Mucosa of rectum (tissue), 2 donors: Measurements from ENCODE around the gene OTUD3.

ENCODE experiments used
- H3K27ac ChIP-seq, 2 donors: one replicate each; pipeline ENCODE4 v1.7.0; 2013; ENCODE audit warnings: inconsistent platforms in 2 of 2, low read depth in 2 of 2, low read length in 2 of 2
- H3K27me3 ChIP-seq, 2 donors: one replicate each; pipeline ENCODE4 v1.7.0; 2013; ENCODE audit warnings: low read length in 2 of 2; ENCODE audit not compliant: control insufficient read depth in 2 of 2, insufficient read depth in 2 of 2
- H3K36me3 ChIP-seq, 2 donors: one replicate each; pipeline ENCODE4 v1.7.0; 2013; ENCODE audit warnings: low read length in 2 of 2; ENCODE audit not compliant: control insufficient read depth in 2 of 2, insufficient read depth in 2 of 2
- H3K4me1 ChIP-seq, 2 donors: one replicate each; pipeline ENCODE4 v1.7.0; 2013; ENCODE audit warnings: low read length in 2 of 2, mild to moderate bottlenecking in 1 of 2; ENCODE audit not compliant: control insufficient read depth in 2 of 2, insufficient read depth in 2 of 2
- H3K4me3 ChIP-seq, 2 donors: one replicate each; pipeline ENCODE4 v1.7.0; 2013; ENCODE audit warnings: low read length in 2 of 2
- H3K9ac ChIP-seq, 2 donors: one replicate each; pipeline ENCODE4 v1.7.0; 2013; ENCODE audit warnings: low read length in 2 of 2, low read depth in 1 of 2, mild to moderate bottlenecking in 1 of 2
- H3K9me3 ChIP-seq, 2 donors: one replicate each; pipeline ENCODE4 v1.7.0; 2013; ENCODE audit warnings: low read length in 2 of 2; ENCODE audit not compliant: control insufficient read depth in 2 of 2
- donor health status: healthy.
- donor health status: Normal muscosa, but diverticular disease.

Gene OTUD3

DNA sequence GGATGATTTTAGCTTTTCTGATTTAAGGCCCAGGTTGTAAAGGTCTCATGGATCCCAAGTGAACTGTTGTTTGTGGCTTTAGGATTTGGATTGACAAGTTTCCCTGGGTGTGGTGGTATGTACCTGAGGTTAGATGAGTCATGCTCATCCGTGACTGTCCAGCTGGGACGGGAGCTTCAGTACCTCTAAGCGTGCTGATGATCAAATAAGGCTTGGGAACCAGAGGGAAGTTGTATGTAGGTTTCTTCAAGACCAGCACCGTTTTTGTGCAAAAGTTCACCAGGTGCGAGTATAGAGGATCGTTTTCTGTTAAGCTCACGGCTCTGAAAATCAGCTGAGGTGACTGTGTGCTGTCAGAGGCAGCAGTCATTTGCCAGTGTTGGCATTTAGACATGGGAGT lies 21.4 kb downstream of the OTUD3 start:
- no peaks in the 10 kb centered on the region for H3K27me3 ChIP-seq

DNA sequence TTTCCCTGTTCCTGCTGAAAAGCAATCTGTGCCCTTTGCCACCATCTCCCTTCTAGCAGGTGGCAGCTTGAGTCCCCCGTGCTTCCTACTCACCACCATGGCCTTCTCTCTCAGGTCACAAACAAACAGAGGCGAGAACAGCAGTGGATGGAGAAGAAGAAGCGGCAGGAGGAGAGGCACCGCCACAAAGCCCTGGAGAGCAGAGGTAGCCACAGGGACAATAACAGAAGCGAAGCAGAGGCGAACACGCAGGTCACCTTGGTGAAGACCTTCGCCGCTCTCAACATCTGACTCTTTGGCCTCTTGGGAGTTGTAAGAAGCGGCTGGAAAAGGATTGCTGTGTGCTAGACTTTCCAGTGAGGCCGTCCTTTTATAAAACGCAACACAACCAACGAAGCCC lies 25.3 kb downstream of the OTUD3 start:
- Histone ChIP-seq H3K9me3 (no peaks in the 10 kb centered on the region), H3K27me3 (no peaks in the 10 kb centered on the region), H3K9ac (no peak overlapping the region), H3K36me3 (peaks cover 53 to 77% of the 10 kb centered on the region in 2 donors), H3K4me3 (no peak overlapping the region), H3K27ac (no peak overlapping the region), H3K4me1 (no peaks in the 10 kb centered on the region)

More for the DNA sequence above, 21.4 kb downstream of the OTUD3 start:
- Histone ChIP-seq H3K36me3 (peaks cover 49 to 65% of the 10 kb centered on the region in 2 donors), H3K4me1 (no peaks in the 10 kb centered on the region), H3K4me3 (no peak overlapping the region), H3K9me3 (no peaks in the 10 kb centered on the region), H3K9ac (no peak overlapping the region), H3K27ac (no peak overlapping the region)

DNA sequence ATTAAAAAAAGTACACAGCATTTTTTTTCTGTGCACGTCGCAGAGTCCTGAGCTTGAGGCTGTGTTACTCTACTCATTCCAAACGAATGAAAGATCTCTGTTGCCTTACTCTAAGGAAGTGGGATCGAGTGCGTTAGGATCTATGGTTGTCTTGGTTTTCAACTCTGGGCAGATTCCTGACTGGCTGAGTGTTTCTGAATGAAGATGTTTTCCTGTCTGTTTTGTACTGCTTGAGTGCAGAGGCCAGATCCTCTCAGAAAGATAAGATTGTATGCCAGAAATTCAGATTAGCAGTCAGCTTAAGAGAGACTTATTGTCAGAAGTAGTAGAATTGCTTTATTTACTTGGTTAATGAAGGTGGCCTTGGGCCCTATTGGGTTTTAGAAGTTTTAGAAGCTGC lies 27.2 kb downstream of the OTUD3 start:
- no peak overlapping the region for H3K4me3 ChIP-seq
- no peaks in the 10 kb centered on the region for H3K9me3 ChIP-seq
- H3K27ac ChIP-seq: no peak overlapping the region
- H3K9ac ChIP-seq: no peak overlapping the region
- H3K27me3 ChIP-seq: no peaks in the 10 kb centered on the region
- peaks cover 52 to 82% of the 10 kb centered on the region in 2 donors for H3K36me3 ChIP-seq
- H3K4me1 ChIP-seq: no peaks in the 10 kb centered on the region

DNA sequence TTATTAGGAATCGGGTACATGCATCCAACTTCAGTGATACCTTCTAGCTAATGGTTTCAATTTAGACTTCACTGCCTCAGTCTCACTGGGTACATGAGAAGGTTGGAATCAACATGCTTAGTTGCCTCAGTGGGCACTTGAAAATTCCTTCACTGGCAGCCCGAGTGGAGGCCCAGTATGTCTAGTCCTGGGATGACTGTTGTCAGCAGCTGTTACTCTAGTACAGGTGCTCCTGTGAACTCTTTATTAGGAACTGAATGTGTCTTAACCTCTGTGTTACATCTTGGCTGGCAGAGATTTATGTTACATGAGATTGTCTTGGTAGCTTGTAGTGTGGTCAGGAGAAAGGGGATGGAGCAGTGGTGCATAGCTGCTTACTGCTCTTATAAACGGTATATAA lies 27.8 kb downstream of the OTUD3 start:
- Histone ChIP-seq H3K27ac (no peak overlapping the region), H3K27me3 (no peaks in the 10 kb centered on the region), H3K36me3 (peaks cover 47 to 79% of the 10 kb centered on the region in 2 donors), H3K9me3 (no peaks in the 10 kb centered on the region), H3K4me3 (no peak overlapping the region), H3K4me1 (no peaks in the 10 kb centered on the region), H3K9ac (no peak overlapping the region)

DNA sequence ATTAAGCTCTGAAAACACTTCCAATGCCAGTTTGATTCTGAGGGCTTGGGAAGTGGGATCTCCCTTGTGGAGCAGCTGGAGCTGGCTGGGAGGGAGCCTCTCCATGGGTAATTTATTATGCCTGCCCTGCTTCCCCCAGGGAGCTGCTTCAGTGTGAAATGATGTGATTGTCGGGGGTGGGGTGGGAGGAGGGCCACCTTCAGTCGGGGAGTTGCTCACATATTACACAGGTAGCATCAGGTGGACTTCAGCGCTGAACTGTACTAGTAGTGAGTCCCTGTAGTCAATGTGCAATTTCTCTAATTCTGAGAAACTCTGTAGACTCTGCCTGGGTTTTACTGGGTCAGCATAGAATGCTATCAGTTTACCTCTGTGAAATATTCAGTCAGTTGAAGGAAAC lies 28.5 kb downstream of the OTUD3 start:
- H3K27me3 ChIP-seq: no peaks in the 10 kb centered on the region
- H3K9me3 ChIP-seq: no peaks in the 10 kb centered on the region
- no peaks in the 10 kb centered on the region for H3K4me1 ChIP-seq
- no peak overlapping the region for H3K9ac ChIP-seq
- no peak overlapping the region for H3K4me3 ChIP-seq
- no peak overlapping the region for H3K27ac ChIP-seq
- peaks cover 45 to 76% of the 10 kb centered on the region in 2 donors for H3K36me3 ChIP-seq

DNA sequence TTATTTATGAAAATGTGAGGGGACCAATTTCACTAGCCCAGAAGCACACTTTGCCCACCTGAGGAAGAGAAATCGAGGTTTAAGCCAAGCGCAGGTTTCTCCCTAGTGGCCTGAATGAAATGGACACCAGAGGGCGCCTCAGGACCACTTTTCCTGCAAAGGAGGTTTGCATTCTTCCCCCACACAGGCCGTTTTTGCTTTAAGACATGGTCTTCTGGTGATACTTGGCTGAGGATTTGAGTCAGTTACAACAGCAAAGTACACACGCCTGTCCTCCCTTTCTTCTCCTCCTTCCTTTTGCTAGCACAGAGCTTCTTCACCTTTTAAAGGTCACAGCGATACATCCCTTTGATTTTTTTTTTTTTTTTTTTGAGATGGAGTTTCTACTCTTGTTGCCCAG lies 35.9 kb downstream of the OTUD3 start:
- H3K4me1 ChIP-seq: peaks cover 0 to 2% of the 10 kb centered on the region in 2 donors
- no peaks in the 10 kb centered on the region for H3K9me3 ChIP-seq

DNA sequence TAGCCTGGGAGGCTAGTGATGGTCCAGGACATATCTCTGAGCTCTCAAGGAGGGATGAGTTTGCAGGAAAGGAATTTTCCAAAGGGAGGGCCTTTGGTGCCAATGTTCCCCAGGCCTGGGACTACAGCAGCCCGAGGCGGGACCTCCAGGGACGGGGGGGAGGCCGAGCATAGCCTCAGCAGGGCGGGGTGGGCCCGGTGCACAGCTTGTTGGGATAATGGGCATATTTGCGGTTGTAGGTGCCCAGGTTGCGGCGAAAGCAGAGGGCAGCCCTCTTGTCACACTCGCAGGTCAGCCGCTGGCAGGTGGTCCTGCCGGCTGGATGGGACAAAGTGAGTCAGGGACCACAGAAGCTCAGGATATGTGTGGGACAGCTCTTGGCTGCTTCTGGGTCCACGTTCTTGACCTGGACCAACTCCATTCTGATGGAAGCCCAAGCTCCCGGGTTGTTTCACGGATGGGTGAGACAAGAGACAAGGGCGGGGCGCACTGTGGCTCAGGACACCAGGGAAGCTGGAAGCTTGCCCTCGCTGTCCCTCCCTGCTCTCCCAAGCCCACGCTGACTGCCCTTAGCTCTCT lies 38.0 kb downstream of the OTUD3 start:
- no peak overlapping the region for H3K9ac ChIP-seq
- H3K9me3 ChIP-seq: no peaks in the 10 kb centered on the region
- no peaks in the 10 kb centered on the region for H3K36me3 ChIP-seq
- H3K4me1 ChIP-seq: peaks cover 0 to 2% of the 10 kb centered on the region in 2 donors
- no peak overlapping the region for H3K4me3 ChIP-seq
- no peak overlapping the region for H3K27ac ChIP-seq
- no peaks in the 10 kb centered on the region for H3K27me3 ChIP-seq

More for the DNA sequence above, 35.9 kb downstream of the OTUD3 start:
- no peak overlapping the region for H3K9ac ChIP-seq
- no peaks in the 10 kb centered on the region for H3K27me3 ChIP-seq
- H3K4me3 ChIP-seq: no peak overlapping the region
- H3K36me3 ChIP-seq: peaks cover 6 to 12% of the 10 kb centered on the region in 2 donors
- H3K27ac ChIP-seq: no peak overlapping the region

DNA sequence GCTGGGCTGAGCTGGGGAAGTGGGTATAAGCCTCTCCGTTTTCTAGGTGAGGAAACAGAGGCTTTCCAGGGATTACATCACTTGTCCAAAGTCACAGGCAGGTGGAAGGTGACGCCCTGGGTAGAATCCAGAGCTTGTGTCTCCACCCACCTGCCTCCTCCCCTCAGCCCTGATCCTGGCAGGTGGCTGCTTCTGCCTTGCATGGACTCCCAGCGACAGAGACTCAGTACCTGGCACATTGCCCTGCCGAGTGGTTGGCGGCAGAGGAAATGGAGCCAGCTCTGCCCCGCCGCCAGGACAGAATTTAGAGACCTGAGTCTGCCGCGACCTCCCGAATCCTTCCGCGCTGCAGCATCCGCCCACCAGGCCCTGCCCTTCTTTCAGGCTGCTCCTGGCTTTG lies 39.1 kb downstream of the OTUD3 start:
- Histone ChIP-seq H3K36me3 (no peaks in the 10 kb centered on the region), H3K27me3 (no peaks in the 10 kb centered on the region), H3K9ac (no peak overlapping the region), H3K9me3 (no peaks in the 10 kb centered on the region), H3K4me1 (peaks cover 0 to 2% of the 10 kb centered on the region in 2 donors), H3K4me3 (no peak overlapping the region), H3K27ac (no peak overlapping the region)

DNA sequence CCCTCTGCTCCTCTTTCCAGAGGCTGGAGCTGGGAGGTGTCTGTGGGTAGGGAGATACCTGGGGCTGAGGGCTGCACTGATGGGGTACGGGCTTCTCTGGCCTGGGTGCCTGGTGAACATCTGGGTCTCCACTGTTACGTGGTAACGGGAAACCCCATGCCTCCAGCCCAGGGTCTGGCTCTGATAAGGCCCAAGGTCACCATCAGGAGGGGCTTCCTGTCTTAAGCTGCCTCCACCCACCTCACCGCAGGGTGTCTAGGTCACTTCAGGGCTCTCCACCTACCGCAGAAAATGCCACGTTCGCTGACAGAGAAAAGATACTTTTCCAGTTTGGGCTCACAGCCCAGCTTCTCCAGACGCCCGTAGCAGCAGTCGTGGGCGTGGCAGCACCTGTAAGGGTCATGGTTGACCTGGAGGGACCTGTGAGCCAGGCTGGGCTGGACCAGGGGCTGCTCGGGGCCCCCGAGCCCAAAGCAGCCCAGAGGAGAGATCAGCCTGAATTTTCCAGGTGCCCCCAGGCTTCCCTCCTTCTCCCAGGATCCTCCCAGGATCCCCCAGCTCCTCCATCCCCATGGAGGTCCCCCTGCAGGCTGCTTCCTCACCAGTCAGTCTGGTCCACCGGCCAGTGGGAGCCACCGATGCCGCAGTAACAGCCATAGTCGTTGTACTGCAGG lies 40.0 kb downstream of the OTUD3 start:
- Histone ChIP-seq H3K27ac (no peak overlapping the region), H3K9me3 (no peaks in the 10 kb centered on the region), H3K36me3 (no peaks in the 10 kb centered on the region), H3K9ac (no peak overlapping the region), H3K4me3 (no peak overlapping the region), H3K27me3 (no peaks in the 10 kb centered on the region), H3K4me1 (peaks cover 0 to 2% of the 10 kb centered on the region in 2 donors)

DNA sequence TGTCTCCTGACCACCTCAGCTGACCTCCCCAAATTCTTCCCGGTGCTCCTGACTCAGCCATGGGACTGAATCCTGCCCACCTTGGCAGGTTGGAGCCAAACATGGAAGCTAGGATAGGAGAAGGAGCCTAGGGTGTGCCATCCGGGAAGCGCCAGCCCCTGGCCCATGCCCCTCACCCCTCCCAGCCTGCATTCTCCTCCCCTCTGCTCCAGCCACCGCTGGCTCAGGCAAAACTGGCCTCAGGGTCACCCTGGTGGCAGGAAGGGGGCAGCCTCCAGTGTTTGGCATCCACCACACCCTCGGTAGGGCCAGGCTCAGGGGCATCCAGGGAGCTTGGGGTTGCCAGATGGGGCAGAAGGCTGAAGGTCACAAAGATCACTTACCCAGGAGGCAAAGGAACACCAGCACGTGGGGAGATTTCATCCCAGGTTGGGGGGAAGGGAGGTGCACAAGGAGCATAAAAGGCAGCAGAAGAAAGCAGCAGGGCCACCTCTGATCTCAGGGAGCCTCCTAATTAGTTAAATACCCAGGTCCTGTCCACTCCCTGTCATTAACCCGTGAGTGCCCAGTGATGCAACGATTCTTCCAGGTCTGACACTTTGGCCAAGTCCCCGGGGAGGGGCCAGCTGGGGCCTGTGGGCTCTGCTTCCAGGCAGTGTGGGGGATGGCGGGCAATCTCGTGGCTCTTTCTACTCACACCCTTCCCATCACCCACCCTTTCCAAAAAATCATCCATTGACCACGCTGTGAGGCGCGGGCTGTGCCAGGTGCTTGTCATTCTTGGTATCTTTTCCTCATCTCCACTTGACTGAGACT lies 41.1 kb downstream of the OTUD3 start, which contains the start of gene PLA2G2E:
Gene PLA2G2E, minus strand, starts transcription at position 481 of the 816 bp plus-strand sequence. Its CDS starts 58 bp downstream, at position 423.
- no peak within 1 kb of the TSS for H3K9ac ChIP-seq

More for the DNA sequence above, 41.1 kb downstream of the OTUD3 start, which contains the start of gene PLA2G2E:
- Histone ChIP-seq H3K9me3 (no peaks in the 10 kb centered on the region), H3K36me3 (no peaks in the 10 kb centered on the region), H3K4me3 (no peak within 1 kb of the TSS), H3K27me3 (no peaks in the 10 kb centered on the region), H3K4me1 (peaks cover 0 to 2% of the 10 kb centered on the region in 2 donors), H3K27ac (no peak within 1 kb of the TSS)
